Hypothalamus (tissue), 51 donors: ENCODE data around the gene ZFHX3.

Source experiments
- DNase-seq, 51 donors: peaks; one replicate each; lab custom pipeline; 2025; lab: John Stamatoyannopoulos, UW

Gene ZFHX3

GRCh38 chr16:72960101-72960500, 87.8 kb downstream of the ZFHX3 start:
- no peak for DNase-seq

- DNase-seq: no peak
Measured at GRCh38 chr16:72959301-72959996, 88.5 kb downstream of the ZFHX3 start.

- no peak for DNase-seq
Measured at GRCh38 chr16:72958522-72959076, 89.3 kb downstream of the ZFHX3 start.

- DNase-seq: no peak
Measured at GRCh38 chr16:72957303-72958277, 90.3 kb downstream of the ZFHX3 start.

GRCh38 chr16:72956124-72957064, 91.5 kb downstream of the ZFHX3 start:
- no peak for DNase-seq

GRCh38 chr16:72952811-72953271, 95.1 kb downstream of the ZFHX3 start:
- no peak for DNase-seq

- no peak for DNase-seq
Measured at GRCh38 chr16:72952404-72952803, 95.5 kb downstream of the ZFHX3 start.

- no peak for DNase-seq
Measured at GRCh38 chr16:72951916-72952315, 96.0 kb downstream of the ZFHX3 start.

- no peak for DNase-seq
Measured at GRCh38 chr16:72950669-72951068, 97.3 kb downstream of the ZFHX3 start.

GRCh38 chr16:72948238-72948829, 99.6 kb downstream of the ZFHX3 start:
- DNase-seq: no peak

GRCh38 chr16:72947379-72948237, 100.3 kb downstream of the ZFHX3 start:
- DNase-seq: peak in 2 of 51 donors; percentile 9 to 12

- DNase-seq: no peak
Measured at GRCh38 chr16:72946474-72947194, 101.3 kb downstream of the ZFHX3 start.

GRCh38 chr16:72946063-72946462, 101.9 kb downstream of the ZFHX3 start:
- no peak for DNase-seq

- DNase-seq: no peak
Measured at GRCh38 chr16:72945611-72946010, 102.3 kb downstream of the ZFHX3 start.

GRCh38 chr16:72944757-72945485, 103.0 kb downstream of the ZFHX3 start:
- no peak for DNase-seq

- DNase-seq: no peak
Measured at GRCh38 chr16:72942021-72942420, 105.9 kb downstream of the ZFHX3 start.

GRCh38 chr16:72940886-72941285, 107.0 kb downstream of the ZFHX3 start:
- DNase-seq: no peak
